NB4 (cell line): Measurements from ENCODE around the gene WDFY4.

Experiments
- CTCF ChIP-seq: IDR thresholded peaks from one replicate; pipeline ENCODE4 v1.5.1; 2012; ENCODE audit warnings: low read depth, low read length
- POLR2A ChIP-seq: IDR thresholded peaks from 2 replicates; pipeline ENCODE4 v1.6.1; 2011; ENCODE audit warnings: mild to moderate bottlenecking; ENCODE audit not compliant: insufficient read length; ENCODE audit errors: extremely low read depth

- TF ChIP-seq POLR2A: no peak
- no peak for TF ChIP-seq CTCF
Measured at GRCh38 chr10:48985621-48986158, 301.0 kb downstream of the WDFY4 start.
